HG03108 (cell line): Measurements from ENCODE around the gene PRKRIP1.
"Not testable (repeated sequence)": the region's sequence is repeated elsewhere in the genome, so short reads cannot be mapped to it uniquely, and the experiment has no call there.

Experiments
- ATAC-seq: cut with Tn5 transposase; IDR thresholded peaks from one replicate; pipeline ENCODE4 v1.9.1; 2021; ENCODE audit warnings: moderate library complexity; ENCODE audit not compliant: unreplicated experiment

PRKRIP1 gene

DNA sequence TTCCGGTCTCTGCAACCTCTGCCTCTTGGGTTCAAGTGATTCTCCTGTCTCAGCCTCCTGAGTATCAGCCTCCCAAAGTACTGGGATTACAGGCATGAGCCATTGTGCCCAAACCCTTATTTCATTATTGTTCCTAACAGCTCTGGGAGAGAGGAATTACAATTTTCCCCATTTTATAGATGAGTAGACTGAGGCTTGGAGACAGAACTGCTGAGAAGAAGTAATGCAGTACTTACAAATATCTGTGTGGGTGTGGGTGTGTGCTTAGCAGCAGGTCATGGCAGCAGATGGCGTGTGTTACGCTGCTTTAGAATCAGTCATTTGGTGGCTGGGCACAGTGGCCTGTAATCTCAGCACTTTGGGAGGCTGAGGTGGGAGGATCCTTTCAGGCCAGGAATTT is 7.4 kb downstream of the PRKRIP1 start:
- ATAC-seq, result no peak

DNA sequence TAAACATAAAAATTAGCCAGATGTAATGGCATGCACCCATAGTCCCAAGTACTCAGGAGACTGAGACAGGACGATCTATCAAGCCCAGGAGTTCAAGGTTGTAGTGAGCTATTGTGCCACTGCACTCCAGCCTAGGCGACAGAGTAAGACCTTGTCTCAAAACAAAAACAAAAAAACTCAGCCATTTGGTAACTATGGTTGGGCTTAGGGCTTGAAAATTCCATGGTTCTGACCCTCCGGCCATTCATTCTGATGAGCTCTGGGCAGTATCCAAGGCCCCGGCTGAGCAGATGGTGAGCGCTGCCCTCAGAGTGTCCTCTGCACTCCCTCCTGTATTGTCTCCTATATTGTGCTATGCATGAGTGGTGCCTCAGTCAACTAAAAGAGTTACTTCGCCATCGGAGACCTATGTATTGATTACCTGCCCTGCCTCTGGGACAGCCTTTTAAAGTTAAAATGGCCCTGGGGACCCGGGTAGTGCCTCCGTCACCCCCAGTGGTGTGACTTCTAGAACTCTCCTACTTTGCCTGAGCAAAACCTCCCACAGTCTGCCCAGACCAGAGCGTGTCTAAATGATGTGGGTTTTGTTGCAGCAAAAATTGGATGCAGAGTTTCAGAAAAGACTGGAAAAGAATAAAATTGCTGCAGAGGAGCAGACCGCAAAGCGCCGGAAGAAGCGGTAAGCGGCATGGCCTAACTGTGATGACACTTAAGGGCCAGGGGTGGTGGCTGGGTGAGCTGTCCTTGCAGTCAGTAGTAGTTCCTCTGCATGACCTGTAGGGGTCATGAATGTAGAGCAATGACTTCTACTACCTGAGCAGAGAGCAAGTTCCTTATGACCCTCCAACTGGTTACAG is 8.1 kb downstream of the PRKRIP1 start:
- ATAC-seq, result peak; percentile 76

DNA sequence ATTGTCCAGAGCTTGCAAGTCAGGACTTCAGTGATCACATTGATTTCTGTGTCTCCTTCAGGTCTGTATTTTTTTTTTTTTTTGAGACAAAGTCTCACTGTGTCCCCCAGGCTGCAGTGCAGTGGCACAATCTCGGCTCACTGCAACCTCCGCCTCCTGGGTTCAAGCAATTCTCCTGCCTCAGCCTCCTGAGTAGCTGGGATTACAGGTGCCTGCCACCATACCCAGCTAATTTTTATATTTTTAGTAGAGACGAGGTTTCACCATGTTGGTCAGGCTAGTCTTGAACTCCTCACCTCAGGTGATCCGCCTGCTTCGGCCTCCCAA is 8.7 kb downstream of the PRKRIP1 start:
- ATAC-seq, result not testable (repeated sequence)

DNA sequence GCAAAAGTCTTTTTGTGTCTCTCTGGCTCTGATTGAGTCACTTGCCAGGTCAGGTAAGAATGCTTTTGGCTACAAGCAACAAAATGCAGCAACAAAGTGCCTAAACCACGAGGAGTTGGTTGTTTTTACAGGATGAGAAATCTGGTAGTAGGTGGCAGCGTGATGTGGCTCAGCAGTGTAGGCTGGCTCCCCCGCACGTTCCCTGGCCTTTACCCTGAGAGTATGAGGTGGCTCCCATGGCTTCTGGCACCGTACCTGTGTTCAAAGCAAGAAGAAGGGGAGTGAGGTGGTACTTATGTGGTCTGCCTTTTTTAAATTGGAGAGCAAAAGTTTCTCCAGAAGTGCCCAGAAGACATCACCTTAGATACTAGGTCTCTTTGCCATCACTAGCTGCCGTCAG is 11.7 kb downstream of the PRKRIP1 start:
- peak; percentile 7 for ATAC-seq

DNA sequence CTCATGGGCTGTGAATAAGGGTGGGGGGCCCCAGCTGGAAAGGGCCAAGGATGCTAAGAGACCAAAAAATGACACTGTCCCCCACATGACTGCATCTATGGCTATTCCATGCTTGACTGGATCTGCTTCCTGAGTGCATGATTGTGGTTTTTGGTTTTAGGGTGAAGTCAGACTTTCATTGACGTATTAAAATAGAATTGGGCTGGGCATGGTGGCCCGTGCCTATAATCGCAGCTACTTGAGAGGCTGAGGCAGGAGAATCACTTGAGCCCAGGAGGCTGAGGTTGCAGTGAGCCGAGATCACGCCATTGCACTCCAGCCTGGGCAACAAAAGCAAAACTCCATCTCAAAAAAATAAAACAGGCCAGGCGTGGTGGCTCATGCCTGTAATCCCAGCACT is 12.4 kb downstream of the PRKRIP1 start:
- peak; percentile 50 for ATAC-seq

DNA sequence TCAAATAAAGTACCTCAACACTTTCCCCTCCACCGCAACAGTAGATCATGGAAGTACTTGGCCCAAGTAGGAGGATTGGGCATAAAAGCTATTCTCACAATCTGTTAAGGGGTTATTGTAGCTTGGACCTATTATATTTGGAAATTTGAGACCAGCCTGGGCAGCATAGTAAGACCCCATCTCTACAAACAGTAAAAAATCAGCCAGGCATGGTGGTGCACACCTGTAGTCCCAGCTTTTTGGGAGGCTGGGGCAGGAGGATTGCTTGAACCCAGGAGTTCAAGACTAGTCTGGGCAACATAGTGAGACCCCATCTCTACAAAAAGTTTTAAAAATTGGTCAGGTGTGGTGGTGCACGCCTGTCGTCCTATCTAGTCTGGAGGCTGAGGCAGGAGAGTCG is 13.2 kb downstream of the PRKRIP1 start:
- no peak for ATAC-seq

DNA sequence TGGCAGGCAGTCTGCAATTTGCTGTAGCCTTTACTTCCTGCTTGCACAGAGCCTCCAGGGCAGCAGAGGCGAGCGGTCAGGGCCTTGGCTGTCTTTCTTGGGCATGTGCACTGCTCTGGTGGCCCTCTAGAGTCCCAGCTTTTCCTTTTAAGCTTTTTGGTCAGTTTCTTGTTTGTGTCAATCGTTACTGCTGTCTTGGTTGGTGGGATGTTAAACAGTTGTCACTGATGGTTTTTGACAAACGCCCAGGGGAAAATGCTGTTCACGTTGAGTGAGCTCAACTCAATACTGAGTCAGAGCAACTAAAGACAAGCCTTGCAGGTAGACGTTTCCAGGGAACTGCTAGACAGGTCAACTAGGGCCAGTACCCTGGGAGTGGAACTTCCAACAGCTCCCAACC is 14.0 kb downstream of the PRKRIP1 start:
- no peak for ATAC-seq

DNA sequence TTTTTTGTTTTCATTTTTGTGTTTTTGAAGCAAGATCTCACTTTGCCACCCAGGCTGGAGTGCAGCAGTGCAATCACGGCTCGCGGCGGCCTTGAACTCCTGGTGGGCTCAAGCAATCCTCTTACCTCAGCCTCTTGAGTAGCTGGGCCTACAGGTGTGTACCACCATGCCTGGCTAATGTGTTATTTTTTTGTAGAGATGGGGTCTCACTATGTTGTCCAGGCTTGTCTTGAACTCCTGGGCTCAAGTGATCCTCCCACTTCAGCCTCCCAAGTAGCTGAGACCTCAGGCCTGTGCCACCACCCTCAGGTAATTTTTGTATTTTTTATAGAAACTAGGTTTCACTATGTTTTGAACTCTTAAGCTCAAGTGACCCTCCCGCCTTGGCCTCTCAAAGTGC is 14.8 kb downstream of the PRKRIP1 start:
- ATAC-seq, result no peak

DNA sequence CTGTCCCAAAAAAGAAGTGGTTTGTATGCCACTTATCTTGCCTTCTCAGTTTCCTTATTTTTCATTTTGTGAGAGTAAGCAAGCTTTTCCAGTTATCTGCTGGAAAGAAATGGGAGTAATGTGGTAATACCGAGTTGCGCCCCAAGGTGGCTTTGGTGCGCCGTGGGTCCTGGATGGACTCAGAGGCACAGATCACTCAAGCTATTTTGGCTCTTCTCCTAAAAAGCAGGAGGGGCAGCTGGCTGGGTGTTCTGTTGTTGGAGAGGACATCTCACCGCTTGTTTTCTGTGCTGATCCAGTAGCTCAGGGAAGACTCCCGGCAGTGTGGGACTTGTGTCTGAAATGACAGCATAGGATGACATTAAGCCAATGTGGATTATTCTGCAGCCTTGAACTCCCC is 16.4 kb downstream of the PRKRIP1 start:
- no peak for ATAC-seq

DNA sequence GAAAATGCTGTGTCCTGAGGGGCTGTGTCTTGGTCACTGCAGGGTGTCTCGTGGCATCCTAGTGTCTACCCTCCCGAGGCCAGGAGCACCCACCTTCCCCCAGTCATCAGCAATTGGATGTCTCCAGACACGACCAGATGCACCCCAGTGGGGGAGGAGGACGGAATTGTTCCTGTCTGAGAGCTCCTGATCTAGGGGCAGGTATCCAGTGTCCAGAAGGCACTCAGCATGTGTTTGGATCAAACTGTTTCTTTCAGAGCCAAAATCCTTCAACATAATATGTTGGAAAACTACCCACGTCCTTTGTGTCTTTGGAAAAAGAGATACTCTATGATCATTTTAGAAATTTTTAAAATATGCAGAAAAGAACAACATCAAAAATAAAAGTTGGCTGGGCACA is 16.9 kb downstream of the PRKRIP1 start:
- no peak for ATAC-seq

DNA sequence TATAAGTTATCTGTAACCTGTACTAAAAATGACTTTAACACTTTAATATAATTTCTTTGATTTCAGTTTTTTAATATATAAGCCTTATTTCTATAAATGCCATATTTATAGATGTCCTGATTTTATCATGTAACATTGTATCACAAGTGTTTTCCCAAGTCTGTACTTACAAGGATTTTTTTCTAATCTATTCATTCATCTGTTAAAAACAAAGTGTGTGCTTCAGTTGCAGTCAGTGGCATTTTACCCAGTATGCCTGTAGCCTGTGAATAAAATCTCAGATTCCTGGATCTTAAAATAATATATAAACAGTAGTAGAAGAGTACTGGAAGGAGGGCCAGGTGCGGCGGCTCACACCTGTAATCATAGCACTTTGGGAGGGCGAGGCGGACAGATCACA is 17.4 kb downstream of the PRKRIP1 start:
- ATAC-seq, result no peak

DNA sequence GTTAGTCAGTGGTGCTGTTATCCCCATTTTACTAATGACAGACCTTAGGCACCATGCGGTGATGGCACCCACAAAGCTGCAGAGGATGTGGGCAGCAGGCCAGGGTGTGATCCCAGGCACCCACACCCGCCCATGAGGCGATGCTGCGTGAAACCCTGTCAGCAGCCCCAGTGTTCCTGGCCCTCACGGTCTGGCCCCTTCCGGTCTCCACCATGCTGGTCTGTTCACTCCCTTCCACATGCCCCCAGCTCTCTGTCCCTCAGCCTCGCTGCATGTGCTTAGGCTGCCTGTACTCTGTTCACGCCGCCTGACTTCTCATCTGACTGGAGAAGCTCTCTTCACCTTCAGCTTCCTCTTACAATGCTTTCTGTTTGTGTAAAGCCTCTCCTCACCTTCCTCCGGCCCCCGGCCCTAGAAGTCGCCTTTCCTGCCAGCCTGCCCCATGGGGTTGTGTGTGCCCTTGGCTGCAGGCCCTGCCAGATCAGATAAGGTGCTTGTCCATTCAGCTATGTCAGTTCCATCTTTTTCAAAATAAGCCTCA is 19.6 kb downstream of the PRKRIP1 start:
- peak; percentile 39 for ATAC-seq

DNA sequence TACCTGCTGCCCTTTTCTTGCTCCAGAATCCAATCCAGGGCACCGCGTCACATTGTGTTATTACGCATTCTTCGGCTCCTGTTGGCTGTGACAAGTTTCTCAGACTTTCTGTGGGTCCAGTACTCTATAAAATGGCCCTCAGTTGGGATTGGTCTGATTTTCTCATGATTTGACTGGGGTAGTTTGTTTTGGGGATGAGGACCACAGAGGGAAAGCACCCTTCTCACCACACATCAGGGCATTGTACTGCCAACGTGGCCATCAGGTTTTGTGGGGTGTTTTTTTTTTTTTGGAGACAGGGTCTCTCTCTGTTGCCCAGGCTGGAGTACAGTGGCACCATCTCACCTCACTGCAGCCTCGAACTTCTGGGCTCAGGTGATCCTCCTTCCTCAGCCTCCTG is 20.2 kb downstream of the PRKRIP1 start:
- ATAC-seq, result no peak

DNA sequence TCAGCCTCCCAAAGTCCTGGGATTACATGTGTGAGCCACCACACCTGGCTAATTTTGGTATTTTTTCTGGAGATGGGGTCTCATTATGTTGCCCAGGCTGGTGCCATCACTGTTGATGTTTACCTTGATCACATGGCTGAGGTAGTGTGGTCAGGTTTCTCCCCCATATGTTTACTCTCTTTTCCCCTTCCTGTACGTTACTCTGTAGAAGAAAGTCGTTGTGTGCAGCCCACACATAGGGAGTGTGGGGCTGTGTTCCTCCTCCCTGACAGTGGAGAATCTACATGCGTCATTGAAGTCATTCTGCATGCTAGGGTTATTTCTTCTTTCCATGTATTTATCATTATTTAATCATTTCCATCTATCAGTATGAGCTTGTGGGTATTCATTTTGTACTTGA is 20.9 kb downstream of the PRKRIP1 start:
- no peak for ATAC-seq

DNA sequence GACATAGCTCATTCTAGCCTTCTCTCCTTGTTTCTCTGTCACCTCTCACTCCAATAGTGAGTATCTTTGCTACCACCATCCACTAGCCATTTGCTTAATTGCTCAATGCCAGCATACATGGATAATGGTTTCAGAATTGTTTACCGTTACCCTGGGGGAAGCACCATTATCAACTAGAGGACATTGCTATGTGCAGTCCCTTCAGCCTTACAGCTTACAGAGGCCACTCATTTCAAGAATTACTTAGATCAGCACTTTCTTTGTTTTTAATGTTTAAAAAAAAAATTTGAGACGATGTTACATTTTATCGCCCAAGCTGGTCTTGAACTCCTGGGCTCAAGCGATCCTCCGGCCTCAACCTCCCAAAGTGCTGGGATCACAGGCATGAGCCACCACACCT is 22.4 kb downstream of the PRKRIP1 start:
- no peak for ATAC-seq

DNA sequence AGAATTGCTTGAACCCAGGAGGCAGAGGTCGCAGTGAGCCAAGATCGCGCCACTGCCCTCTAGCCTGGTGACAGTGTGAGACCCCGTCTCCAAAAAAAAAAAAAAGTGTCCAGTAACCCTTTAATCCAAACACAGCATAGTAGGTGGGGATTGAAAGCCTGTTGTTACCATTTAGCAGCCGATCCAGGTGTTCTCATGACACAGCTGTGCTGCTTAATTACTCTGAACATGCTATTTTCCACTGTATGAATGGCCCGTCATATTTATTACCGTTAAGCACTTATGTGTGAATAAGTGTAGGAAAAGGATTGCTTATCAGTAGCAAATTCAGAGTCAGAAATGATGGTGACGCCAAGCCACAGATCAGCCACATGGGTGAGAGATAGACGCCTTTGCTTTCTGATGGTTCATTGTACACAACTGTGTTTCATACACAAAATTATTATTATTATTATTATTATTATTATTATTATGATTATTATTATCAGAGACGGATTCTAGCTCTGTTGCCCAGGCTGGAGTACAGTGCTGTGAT is 25.6 kb downstream of the PRKRIP1 start:
- no peak for ATAC-seq

DNA sequence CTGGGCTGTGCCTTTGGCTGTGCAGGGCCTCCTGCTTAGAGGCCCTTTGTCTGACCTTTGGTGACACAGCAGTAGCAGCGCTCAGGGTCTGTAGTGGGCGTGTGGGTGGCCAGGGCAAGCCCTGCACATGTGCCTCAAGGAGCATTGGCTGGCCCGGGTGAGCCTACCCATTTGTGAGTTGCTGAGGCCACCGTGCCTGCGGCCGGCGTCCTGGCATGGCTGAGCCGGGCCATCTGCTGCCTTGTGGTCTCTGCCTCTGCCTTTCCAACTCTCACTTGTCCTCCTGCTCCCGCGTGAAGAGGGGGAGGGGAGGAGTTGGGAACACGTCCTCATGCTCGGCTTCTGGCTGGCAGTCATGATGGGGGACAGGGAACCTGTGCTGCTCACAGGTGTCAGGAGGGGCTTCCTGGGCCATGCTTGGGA is 28.0 kb downstream of the PRKRIP1 start:
- ATAC-seq, result no peak

DNA sequence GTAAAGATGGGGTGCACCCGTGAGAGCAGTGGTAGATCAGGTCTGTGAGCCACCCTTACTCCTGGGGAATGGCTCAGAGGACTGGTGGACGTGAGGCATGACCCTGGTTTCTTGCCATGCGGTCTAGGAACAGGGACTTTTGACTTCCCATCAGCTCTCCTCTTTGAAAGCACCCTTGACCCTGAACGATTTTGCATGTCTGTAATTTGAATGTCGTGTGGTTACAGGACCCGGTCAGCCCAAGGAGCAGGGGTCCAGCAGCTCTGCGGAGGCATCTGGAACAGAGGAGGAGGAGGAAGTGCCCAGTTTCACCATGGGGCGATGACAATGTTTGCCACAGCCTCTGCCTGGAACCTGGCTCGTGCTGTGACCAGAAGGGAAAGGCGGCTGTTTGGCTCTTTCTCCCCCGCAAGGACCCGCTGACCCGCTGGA is 28.6 kb downstream of the PRKRIP1 start:
- peak; percentile 26 for ATAC-seq

DNA sequence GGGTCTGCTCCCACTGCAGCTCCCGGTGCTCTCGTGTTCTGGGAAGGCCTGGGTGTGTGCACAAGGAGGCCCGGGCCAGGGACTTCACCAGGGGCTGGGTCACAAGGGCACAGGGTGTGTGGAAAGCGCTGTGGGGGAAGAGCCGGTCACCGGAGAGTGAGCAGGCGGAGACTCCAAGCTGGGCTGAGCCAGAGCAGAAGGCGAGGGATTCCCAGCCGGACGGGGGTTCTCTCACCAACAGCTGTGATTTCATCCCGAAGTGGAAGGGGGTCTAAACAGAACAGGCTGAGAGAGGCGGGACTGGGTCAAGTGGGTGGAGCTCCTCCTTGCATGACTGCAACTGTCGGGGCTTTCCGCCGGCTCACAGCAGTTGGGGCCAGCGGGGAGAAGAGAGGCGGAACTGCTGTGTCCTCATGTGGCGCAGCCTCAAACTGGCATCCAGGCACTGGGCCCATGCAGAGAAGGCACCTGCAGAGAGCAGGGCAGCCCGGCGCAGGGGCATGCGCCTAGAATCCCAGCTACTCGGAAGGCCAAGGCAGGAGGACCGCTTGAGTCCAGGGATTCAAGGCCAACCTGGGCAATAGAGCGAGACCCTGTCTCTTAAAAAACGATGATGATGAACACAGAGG is 29.6 kb downstream of the PRKRIP1 start:
- ATAC-seq, result peak; percentile 71

DNA sequence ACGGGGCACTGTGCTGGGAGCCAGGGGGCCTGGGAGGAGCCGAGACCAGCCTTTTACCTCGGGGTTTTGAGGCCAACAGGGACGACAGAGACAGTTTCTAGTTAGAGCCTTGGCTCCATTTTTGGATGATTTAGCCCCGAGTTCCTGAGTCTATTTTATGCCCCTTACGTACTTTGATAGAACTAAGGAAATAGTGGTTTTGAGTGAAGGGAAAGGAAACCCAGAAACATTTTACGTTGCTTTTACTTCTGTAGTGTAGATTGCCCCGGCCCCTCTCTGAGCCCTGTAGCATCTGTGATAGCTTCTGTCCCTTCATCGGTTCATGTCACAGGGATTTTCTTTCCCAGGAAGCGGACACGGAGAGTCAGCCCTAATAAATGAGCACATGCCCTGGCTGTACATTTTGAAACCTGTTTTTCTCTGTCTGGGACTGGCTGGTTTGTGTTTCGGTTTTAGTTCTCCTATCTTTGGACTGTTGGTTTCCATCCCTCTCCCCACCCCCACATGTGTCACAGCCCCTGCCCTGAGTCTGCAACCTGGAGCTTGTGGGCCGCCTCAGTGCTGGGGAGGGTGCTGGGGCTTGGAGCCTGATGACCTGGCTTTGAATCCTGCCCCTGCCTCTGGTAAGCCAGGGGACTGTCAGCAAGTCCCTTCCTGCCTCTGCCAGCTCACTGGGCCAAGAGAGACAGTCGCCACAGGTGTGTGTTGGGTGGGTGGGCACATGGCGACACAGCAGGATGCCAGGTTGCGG is 30.3 kb downstream of the PRKRIP1 start:
- ATAC-seq, result peak; percentile 41

DNA sequence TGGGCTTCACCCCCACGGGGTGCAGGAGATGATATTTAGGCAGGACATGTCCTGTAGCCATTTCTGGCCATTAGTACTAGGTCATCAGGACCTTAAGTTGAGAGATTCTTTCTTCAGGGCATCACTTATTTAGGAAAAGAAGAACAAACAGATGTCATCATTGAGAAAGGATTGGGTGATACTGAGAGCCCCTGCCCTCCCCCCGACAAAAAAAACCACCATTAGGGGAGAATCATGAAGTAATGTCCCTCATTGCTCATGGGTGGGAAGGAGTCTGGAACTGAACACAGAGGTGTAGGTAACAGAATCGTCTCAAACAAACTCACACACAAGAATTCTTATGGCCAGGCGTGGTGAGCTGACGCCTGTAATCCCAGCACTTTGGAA is 30.8 kb downstream of the PRKRIP1 start:
- ATAC-seq, result no peak
